ENCODE data around the gene OR5A1.

The OR5A1 gene

GRCh38 chr11:59480359-59480758 is 44.1 kb downstream of the OR5A1 start:
- DNase-seq: no peak
